ENCODE results near the gene TBC1D5. TPM values are rescaled to one million over a fixed set of nuclear protein-coding genes. Genes with fewer than 3 reads are reported as not detected.
"Not testable (repeated sequence)": the region's sequence is repeated elsewhere in the genome, so short reads cannot be mapped to it uniquely, and the experiment has no call there.

The TBC1D5 gene
- total RNA-seq, 1 donor from 2014 or later: 67.1 TPM

DNA sequence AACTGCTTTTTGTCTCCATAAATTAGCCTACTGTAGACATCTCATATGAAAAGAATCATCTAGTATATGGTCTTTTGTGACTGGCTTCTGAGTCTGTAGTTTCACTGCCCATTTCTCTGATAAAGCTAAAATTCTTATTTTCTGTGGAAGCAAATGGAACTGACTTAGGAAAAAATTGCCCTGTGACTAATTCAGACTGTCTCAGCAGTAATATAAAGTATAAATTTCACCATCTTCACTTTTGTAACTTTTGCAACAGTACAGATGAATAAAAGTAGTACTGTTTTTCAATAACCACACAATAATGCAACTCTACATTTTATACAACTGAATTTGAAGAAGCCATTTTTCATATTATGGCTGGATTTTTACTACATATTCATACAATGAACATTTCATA is 104.1 kb downstream of the TBC1D5 start:
- FAIRE-seq (no peak), DNase-seq (ENCODE audit: low read depth) (peak; percentile 21)
- H3K27me3 ChIP-seq (ENCODE audit: control insufficient read depth, insufficient read depth, low read length): no peaks in the 10 kb centered on the region
- no peak for TF ChIP-seq CTCF (IDR thresholded peaks at IDR 0.05; ENCODE audit: insufficient read depth, low read length, severe bottlenecking)
- H3K4me3 ChIP-seq (ENCODE audit: low read depth, low read length): no peak overlapping the region
- no peaks in the 10 kb centered on the region for H3K36me3 ChIP-seq (ENCODE audit: control insufficient read depth, insufficient read depth, low read length)

DNA sequence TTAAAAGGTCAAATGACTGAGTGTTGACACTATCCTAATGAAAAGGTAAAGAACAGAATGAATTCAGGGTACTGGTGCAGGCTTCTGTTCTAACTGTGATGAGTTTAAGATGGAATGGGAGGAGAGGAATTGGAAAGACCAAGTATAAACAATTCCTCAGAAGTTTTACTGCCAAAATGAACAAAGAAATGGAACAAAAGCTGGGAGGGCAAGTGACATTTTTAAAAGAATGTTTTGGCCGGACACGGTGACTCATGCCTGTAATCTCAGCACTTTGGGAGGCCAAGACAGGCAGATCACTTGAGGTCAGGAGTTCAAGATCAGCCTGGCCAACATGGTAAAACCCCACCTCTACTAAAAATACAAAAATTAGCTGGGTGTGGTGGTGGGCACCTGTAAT is 106.8 kb downstream of the TBC1D5 start:
- H3K36me3 ChIP-seq (ENCODE audit: control insufficient read depth, insufficient read depth, low read length); DNase-seq (ENCODE audit: low read depth); H3K27me3 ChIP-seq (ENCODE audit: control insufficient read depth, insufficient read depth, low read length); H3K4me3 ChIP-seq (ENCODE audit: low read depth, low read length); FAIRE-seq: not testable (repeated sequence)

DNA sequence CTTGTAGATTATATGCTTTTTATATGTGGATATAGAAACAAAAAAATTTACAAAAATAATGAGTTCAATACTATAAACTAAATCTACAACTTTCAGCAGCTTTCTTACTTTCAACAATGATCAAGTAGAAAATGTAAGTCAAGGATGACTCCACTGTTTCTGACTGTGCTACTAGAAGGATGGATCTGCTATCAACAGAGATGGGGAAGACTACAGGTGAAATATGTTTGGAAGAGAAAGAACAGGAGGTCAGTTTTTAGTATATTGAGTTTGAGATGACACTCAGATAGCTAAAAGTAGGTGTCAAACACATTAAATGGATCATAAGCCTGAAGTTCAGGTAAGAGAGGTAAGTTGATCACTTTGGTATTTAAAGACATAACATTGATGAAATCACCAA is 107.5 kb downstream of the TBC1D5 start:
- FAIRE-seq (no peak), DNase-seq (ENCODE audit: low read depth) (no peak)

GRCh38 chr3:17634201-17634600 is 108.2 kb downstream of the TBC1D5 start:
- no peak for TF ChIP-seq CTCF (IDR thresholded peaks at IDR 0.05; ENCODE audit: insufficient read depth, low read length, severe bottlenecking)
- Histone ChIP-seq H3K4me3 (ENCODE audit: low read depth, low read length) (no peak overlapping the region), H3K27me3 (ENCODE audit: control insufficient read depth, insufficient read depth, low read length) (no peaks in the 10 kb centered on the region), H3K36me3 (ENCODE audit: control insufficient read depth, insufficient read depth, low read length) (no peaks in the 10 kb centered on the region)
- DNase-seq (ENCODE audit: low read depth) (no peak), FAIRE-seq (no peak)

More for the DNA sequence above, 107.5 kb downstream of the TBC1D5 start:
- no peak for TF ChIP-seq CTCF (IDR thresholded peaks at IDR 0.05; ENCODE audit: insufficient read depth, low read length, severe bottlenecking)
- H3K4me3 ChIP-seq (ENCODE audit: low read depth, low read length): no peak overlapping the region
- H3K36me3 ChIP-seq (ENCODE audit: control insufficient read depth, insufficient read depth, low read length): no peaks in the 10 kb centered on the region
- no peaks in the 10 kb centered on the region for H3K27me3 ChIP-seq (ENCODE audit: control insufficient read depth, insufficient read depth, low read length)

DNA sequence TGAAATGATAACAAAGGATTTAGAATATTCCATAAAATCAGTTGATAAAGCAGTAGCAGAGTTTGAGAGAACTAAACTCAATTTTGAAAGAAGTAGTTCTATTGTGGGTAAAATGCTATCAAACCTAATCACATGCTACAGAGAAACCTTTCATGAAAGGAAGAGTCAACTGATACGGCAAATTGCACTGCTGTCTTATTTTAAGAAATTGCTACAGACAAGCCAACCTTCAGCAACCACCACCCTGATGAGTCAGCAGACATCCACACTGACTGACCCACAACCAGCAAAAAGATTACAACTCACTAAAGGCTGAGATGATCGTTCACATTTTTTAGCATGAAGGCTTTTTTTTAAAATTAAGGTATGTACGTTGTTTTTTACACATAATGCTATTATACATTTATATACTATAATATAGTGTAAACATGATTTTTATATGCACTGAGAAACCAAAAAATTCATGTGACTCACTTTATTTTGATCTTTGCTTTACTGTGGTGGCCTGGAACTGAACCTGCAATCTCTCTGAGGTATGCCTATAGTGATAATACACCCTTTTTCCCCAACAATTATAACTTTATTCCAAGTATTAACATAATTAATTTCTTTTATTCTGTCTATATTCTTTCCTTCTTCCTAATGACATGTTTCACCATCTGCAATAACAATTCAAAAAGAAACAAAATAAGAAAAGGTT is 109.9 kb downstream of the TBC1D5 start:
- H3K36me3 ChIP-seq (ENCODE audit: control insufficient read depth, insufficient read depth, low read length): no peaks in the 10 kb centered on the region
- peak; percentile 70 for DNase-seq (ENCODE audit: low read depth)
- no peaks in the 10 kb centered on the region for H3K27me3 ChIP-seq (ENCODE audit: control insufficient read depth, insufficient read depth, low read length)
- TF ChIP-seq CTCF (IDR thresholded peaks at IDR 0.05; ENCODE audit: insufficient read depth, low read length, severe bottlenecking): no peak
- no peak for FAIRE-seq
- H3K4me3 ChIP-seq (ENCODE audit: low read depth, low read length): no peak overlapping the region

DNA sequence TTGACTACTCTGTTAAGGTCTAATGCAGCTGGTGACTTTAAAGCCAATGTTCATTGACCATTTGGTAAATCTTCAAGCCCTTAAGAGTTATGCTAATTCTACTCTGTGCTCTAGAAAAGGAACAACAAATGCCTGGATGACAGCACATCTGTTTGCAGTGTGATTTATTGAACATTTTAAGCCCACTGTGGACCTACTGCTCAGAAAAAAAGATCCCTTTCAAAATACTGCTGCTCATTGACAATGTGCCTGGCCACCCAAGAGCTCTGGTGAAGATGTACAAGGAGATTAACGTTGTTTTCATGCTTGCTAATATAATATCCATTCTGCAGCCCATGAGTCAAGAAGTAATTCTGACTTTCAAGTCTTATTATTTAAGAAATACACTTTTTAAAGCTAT is 110.8 kb downstream of the TBC1D5 start:
- no peak for DNase-seq (ENCODE audit: low read depth)
- TF ChIP-seq CTCF (IDR thresholded peaks at IDR 0.05; ENCODE audit: insufficient read depth, low read length, severe bottlenecking): no peak
- FAIRE-seq: no peak

More for the DNA sequence above, 110.8 kb downstream of the TBC1D5 start:
- Histone ChIP-seq H3K36me3 (ENCODE audit: control insufficient read depth, insufficient read depth, low read length) (no peaks in the 10 kb centered on the region), H3K4me3 (ENCODE audit: low read depth, low read length) (no peak overlapping the region), H3K27me3 (ENCODE audit: control insufficient read depth, insufficient read depth, low read length) (no peaks in the 10 kb centered on the region)

Data from bronchial epithelial cell (primary cell).